Mesenteric fat pad (tissue), 1 donor: ENCODE data around the gene PFDN2. TPM values are rescaled to one million over a fixed set of nuclear protein-coding genes. Genes with fewer than 3 reads are reported as not detected.
A peak's percentile ranks its signal among the peaks of the same experiment; 100 is the strongest.

Source experiments
- DNase-seq: peaks from one replicate; pipeline ENCODE4 v3.0.0-alpha.2; 2020; ENCODE audit warnings: low spot score
- total RNA-seq: library from RNA; stranded (reverse); fragmentation: NEBNext Ultra II Directional; extraction: Animal tissue kit (Norgen Biotek cat#: 25700); gene quantifications from one replicate; pipeline ENCODE4 v1.2.1, GENCODE V29; 2021
- donor health status: DM: yes; HTN: yes; CAD: no.

The PFDN2 gene
- total RNA-seq, 1 donor from 2014 or later, result 66.9 TPM

GRCh38 chr1:161106431-161106830, 11.4 kb downstream of the PFDN2 start:
- DNase-seq, result no peak

GRCh38 chr1:161100556-161100955, 17.3 kb downstream of the PFDN2 start:
- peak; percentile 22 for DNase-seq

- peak; percentile 62 for DNase-seq
Observed at GRCh38 chr1:161099090-161099802, 18.6 kb downstream of the PFDN2 start.

- peak; percentile 90 for DNase-seq
Observed at GRCh38 chr1:161098210-161099068, 19.4 kb downstream of the PFDN2 start, which contains the start of gene KLHDC9. KLHDC9 (plus strand) TSS chr1:161098361; CDS start chr1:161098536, 175 bp downstream.

GRCh38 chr1:161096530-161096929, 21.3 kb downstream of the PFDN2 start:
- DNase-seq, result peak; percentile 20

- DNase-seq, result no peak
Observed at GRCh38 chr1:161096015-161096414, 21.8 kb downstream of the PFDN2 start.

GRCh38 chr1:161095230-161095629, 22.6 kb downstream of the PFDN2 start:
- no peak for DNase-seq

- DNase-seq, result peak; percentile 39
Observed at GRCh38 chr1:161094481-161094880, 23.4 kb downstream of the PFDN2 start.

GRCh38 chr1:161092621-161093028, 25.2 kb downstream of the PFDN2 start:
- DNase-seq, result peak; percentile 69

- DNase-seq, result peak; percentile 33
Observed at GRCh38 chr1:161091796-161092507, 25.9 kb downstream of the PFDN2 start.

- peak; percentile 59 for DNase-seq
Observed at GRCh38 chr1:161091093-161091492, 26.7 kb downstream of the PFDN2 start.

GRCh38 chr1:161090617-161091016, 27.2 kb downstream of the PFDN2 start:
- no peak for DNase-seq

- DNase-seq, result peak; percentile 3
Observed at GRCh38 chr1:161089938-161090337, 27.9 kb downstream of the PFDN2 start.

GRCh38 chr1:161089251-161089924, 28.4 kb downstream of the PFDN2 start, which contains the start of gene NECTIN4:
NECTIN4 (minus strand) TSS chr1:161089558; CDS start chr1:161089296, 262 bp downstream.
- peak; percentile 69 for DNase-seq

GRCh38 chr1:161088587-161089110, 29.2 kb downstream of the PFDN2 start:
- no peak for DNase-seq

GRCh38 chr1:161086457-161086856, 31.4 kb downstream of the PFDN2 start:
- no peak for DNase-seq

- DNase-seq, result no peak
Observed at GRCh38 chr1:161085165-161085564, 32.7 kb downstream of the PFDN2 start.

GRCh38 chr1:161084597-161084988, 33.2 kb downstream of the PFDN2 start:
- DNase-seq, result no peak

GRCh38 chr1:161083748-161084596, 33.9 kb downstream of the PFDN2 start:
- DNase-seq, result no peak
